G401.6 (cell line): ENCODE measurements around the gene ARRDC4.

Source experiments
- FAIRE-seq: peaks from 2 replicates; lab custom pipeline; 2012; peaks lifted over from hg19 to GRCh38; lab: Jason Lieb, UNC

ARRDC4 gene

GRCh38 chr15:98000249-98001203 lies 40.0 kb downstream of the ARRDC4 start:
- no peak for FAIRE-seq

GRCh38 chr15:98001663-98002194 lies 41.2 kb downstream of the ARRDC4 start:
- FAIRE-seq: no peak

GRCh38 chr15:98002419-98002818 lies 41.9 kb downstream of the ARRDC4 start:
- FAIRE-seq: no peak

GRCh38 chr15:98002866-98003265 lies 42.4 kb downstream of the ARRDC4 start:
- no peak for FAIRE-seq

GRCh38 chr15:98003518-98003917 lies 43.0 kb downstream of the ARRDC4 start:
- no peak for FAIRE-seq

- FAIRE-seq: no peak
Observed at GRCh38 chr15:98003996-98004395, 43.5 kb downstream of the ARRDC4 start.

GRCh38 chr15:98005659-98006058 lies 45.2 kb downstream of the ARRDC4 start:
- no peak for FAIRE-seq

- FAIRE-seq: no peak
Observed at GRCh38 chr15:98009169-98009568, 48.7 kb downstream of the ARRDC4 start.

- FAIRE-seq: no peak
Observed at GRCh38 chr15:98009971-98010370, 49.5 kb downstream of the ARRDC4 start.

GRCh38 chr15:98012354-98012753 lies 51.9 kb downstream of the ARRDC4 start:
- no peak for FAIRE-seq

- FAIRE-seq: no peak
Observed at GRCh38 chr15:98013631-98014030, 53.1 kb downstream of the ARRDC4 start.

- FAIRE-seq: no peak
Observed at GRCh38 chr15:98017150-98017964, 56.9 kb downstream of the ARRDC4 start.

- no peak for FAIRE-seq
Observed at GRCh38 chr15:98018761-98019351, 58.4 kb downstream of the ARRDC4 start.
